HG03571 (cell line): ENCODE data around the gene B3GNT7.
"Not testable (repeated sequence)": the region's sequence is repeated elsewhere in the genome, so short reads cannot be mapped to it uniquely, and the experiment has no call there.

Experiments
- ATAC-seq: cut with Tn5 transposase; IDR thresholded peaks from one replicate; pipeline ENCODE4 v1.9.1; 2021; ENCODE audit not compliant: unreplicated experiment

The B3GNT7 gene

DNA sequence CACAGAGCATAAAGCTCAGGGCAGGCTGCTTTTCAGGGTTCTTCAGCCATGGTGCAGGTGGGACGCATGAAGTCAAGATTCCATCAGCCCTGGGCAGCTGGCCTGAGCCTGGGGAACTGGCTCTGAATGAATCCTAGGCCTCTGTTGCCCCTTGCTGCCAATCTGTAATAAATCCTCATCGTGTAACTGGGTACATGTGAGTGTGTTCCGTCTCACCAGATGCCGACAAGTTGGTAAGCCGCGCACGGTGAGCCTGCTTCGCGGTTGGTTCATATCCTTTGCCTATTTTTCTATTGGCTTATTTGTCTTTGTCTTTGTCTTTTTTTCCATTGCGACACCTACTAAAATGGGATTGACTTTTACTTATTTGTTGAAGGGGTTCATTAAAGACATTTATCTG, 27.7 kb downstream of the B3GNT7 start:
- ATAC-seq: no peak

GRCh38 chr2:231425291-231425810, 29.8 kb downstream of the B3GNT7 start:
- no peak for ATAC-seq

- no peak for ATAC-seq
Measured at GRCh38 chr2:231425811-231426703, 30.5 kb downstream of the B3GNT7 start.

GRCh38 chr2:231427116-231427515, 31.6 kb downstream of the B3GNT7 start:
- no peak for ATAC-seq

GRCh38 chr2:231429152-231429551, 33.6 kb downstream of the B3GNT7 start:
- no peak for ATAC-seq

GRCh38 chr2:231429901-231430300, 34.4 kb downstream of the B3GNT7 start:
- ATAC-seq: no peak

GRCh38 chr2:231430437-231430836, 34.9 kb downstream of the B3GNT7 start:
- not testable (repeated sequence) for ATAC-seq

DNA sequence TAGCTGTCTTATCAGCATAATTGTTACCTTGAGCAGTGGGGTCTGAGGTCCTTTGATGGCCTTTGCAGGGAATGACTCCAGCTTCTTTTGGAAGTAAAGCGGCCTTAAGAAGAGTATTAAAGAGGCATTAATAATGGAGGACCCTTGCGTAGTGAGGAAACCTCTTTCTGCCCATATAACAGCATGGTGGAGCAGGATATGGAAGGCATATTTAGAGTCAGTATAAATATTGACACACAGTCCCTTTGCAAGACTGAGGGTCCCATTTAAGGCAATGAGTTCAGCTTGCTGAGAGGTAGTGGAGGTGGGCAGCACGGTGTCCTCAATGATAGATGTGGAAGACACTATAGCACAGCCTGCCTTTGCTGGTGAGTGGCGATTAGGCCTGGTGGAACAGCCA, 36.1 kb downstream of the B3GNT7 start:
- no peak for ATAC-seq

DNA sequence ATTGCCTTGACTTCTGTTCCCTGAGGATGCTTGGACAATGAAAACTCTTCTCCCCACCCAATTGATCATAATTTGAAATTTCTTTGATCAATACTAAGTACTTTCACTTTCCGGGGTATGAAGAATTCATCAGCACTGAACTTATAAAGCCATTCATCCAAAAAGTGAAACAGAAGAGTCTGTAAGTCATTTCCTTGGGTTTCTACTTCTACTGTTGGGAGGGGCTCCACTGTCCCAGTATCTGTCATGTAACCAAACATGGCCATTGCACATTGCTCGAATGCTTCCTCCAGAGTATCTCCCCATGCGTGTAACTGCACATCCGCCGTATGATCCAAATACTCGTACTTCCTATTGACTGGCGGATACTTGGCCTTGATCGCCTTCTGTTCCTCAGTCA, 38.5 kb downstream of the B3GNT7 start:
- ATAC-seq: no peak

- no peak for ATAC-seq
Measured at GRCh38 chr2:231436957-231437356, 41.4 kb downstream of the B3GNT7 start.

DNA sequence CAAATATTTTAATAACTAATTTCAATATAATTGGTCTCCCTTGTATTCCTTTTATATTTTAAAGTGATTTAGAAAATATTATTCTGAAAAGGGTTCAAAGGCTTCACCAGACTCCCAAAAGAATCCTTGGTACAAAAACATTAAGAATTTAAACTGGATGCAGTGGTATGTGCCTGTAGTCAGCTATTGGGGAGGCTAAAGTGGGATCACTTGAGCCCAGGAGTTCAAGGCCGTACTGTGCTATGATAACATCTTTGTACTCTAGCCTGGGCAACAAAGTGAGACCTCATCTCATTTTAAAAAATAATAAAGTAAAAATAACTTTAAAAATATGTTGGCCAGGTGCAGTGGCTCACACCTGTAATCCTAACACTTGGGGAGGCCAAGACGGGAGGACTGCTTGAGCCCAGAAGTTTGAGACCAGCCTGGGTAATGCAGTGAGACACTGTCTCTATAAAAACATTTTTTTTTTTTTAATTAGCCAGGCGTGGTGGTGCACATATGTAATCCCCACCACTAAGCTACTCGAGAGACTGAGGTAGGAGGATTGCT, 54.1 kb downstream of the B3GNT7 start:
- ATAC-seq: no peak

- ATAC-seq: no peak
Measured at GRCh38 chr2:231450548-231450989, 55.1 kb downstream of the B3GNT7 start.
